GM21528 (cell line): Measurements from ENCODE around the gene KDM6B.
"Not testable (repeated sequence)": the region's sequence is repeated elsewhere in the genome, so short reads cannot be mapped to it uniquely, and the experiment has no call there.

ENCODE experiments used
- ATAC-seq: cut with Tn5 transposase; IDR thresholded peaks from one replicate; pipeline ENCODE4 v1.9.1; 2021; ENCODE audit warnings: mild to moderate bottlenecking, moderate library complexity; ENCODE audit not compliant: unreplicated experiment, low FRiP score

KDM6B gene, protein sequence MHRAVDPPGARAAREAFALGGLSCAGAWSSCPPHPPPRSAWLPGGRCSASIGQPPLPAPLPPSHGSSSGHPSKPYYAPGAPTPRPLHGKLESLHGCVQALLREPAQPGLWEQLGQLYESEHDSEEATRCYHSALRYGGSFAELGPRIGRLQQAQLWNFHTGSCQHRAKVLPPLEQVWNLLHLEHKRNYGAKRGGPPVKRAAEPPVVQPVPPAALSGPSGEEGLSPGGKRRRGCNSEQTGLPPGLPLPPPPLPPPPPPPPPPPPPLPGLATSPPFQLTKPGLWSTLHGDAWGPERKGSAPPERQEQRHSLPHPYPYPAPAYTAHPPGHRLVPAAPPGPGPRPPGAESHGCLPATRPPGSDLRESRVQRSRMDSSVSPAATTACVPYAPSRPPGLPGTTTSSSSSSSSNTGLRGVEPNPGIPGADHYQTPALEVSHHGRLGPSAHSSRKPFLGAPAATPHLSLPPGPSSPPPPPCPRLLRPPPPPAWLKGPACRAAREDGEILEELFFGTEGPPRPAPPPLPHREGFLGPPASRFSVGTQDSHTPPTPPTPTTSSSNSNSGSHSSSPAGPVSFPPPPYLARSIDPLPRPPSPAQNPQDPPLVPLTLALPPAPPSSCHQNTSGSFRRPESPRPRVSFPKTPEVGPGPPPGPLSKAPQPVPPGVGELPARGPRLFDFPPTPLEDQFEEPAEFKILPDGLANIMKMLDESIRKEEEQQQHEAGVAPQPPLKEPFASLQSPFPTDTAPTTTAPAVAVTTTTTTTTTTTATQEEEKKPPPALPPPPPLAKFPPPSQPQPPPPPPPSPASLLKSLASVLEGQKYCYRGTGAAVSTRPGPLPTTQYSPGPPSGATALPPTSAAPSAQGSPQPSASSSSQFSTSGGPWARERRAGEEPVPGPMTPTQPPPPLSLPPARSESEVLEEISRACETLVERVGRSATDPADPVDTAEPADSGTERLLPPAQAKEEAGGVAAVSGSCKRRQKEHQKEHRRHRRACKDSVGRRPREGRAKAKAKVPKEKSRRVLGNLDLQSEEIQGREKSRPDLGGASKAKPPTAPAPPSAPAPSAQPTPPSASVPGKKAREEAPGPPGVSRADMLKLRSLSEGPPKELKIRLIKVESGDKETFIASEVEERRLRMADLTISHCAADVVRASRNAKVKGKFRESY (N-terminal part only)

DNA sequence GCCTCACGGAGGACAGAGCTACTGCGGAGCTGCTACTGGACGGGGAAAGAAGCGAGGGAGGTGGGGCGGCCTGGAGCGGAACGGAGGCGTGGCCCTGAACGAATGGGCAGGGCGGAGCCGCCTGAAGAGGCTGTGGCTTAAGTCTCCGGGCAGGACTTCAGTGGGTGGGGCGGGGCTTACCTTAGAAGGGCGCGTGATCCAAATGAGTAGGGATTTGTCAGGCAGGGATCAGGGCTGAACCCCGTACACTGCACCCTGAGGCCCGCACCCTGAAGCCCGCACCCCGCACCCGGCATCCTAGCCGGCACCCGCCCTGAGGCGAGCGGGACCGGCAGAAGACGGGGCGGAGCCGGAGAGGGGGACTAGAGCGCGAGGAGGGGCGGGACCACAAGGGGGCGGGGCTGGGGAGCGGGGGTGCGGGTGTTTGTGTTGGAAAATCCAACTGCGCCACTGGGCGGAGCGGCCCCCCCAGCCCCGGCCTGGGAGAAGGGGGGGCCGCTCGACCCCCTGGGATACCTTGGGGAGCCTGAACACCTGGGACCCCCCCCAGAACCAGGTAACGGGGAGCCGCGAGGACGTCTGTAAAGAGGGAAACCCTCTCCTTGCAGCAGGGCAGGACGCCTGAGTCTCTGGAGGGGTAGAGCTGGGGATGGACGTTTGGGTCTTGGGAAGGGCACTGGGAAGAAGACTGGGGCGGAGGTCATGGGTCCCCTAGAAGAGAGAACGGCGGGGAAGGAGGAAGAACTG lies at the start of gene KDM6B:
TSS of gene KDM6B (plus strand) at position 423 of the 747 bp plus-strand sequence. CDS start 11,338 bp downstream, outside the sequence.
- peak; percentile 41 for ATAC-seq

DNA sequence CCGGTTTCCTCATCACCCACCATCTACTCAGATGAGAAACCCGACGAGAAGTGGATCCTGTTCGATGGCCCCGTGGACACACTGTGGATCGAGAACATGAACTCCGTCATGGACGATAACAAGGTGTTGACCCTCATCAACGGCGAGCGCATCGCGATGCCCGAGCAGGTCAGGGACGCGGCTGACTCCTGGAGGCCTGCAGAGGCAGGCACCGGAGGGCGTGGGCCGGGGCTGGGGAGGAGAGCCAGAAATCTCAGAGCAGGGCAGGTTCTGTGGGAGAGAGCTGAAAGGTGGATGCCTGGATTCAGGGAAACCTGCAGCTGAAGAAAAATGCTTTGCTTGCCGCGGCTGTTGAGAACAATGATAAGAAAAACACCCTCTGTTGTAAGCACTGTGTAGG lies 47.2 kb upstream of the KDM6B start:
- no peak for ATAC-seq

DNA sequence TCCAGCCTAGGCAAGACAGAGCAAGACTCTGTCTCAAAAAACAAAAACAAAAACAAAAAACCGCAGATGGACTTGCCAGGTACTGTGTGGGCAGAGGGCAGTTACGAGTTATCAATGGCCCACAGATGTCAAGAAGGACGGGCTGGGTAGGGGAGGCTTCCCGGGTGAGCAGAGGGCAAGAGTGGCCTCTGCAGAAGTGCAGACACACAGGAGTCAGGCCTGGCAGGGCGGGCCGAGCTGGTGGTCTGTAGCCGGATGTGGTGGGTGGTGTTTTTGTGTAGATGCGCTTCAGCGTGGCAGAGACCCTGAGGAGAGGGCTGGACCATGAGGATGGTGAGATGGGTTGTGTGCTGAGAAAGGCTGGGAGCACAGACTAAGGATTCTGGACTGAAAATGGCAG lies 44.9 kb upstream of the KDM6B start:
- no peak for ATAC-seq

DNA sequence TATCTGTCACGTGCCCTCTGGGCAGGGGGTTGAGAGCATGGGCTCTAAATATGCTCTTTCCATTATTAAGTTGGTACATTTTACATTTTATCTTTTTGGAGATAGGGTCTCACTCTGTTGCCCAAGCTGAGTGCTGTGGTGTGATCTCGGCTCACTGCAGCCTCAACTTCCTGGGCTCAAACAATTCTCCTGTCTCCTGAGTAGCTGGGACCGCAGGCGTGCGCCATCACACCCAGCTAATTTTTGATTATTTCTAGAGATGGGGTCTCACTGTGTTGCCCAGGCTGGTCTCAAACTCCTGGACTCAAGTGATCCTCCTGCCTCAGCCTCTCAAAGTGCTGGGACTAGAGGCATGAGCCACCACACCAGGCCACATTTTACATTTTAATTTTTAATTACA lies 43.9 kb upstream of the KDM6B start:
- ATAC-seq = no peak

DNA sequence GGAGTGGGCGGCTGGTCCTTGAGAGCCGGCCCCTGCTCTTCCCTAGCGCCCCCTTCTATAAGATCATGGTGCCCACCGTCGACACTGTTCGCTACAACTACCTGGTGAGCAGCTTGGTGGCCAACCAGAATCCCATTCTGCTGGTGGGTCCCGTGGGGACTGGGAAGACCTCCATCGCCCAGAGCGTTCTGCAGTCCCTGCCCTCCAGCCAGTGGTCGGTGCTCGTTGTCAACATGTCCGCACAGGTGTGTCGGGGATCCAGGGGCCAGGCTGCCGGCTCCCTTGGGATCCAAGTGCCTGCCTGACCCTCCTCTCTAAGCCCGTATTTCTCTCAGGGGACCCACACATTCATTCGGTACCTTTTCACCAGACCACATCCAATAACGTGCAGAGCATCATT lies 41.4 kb upstream of the KDM6B start:
- no peak for ATAC-seq

DNA sequence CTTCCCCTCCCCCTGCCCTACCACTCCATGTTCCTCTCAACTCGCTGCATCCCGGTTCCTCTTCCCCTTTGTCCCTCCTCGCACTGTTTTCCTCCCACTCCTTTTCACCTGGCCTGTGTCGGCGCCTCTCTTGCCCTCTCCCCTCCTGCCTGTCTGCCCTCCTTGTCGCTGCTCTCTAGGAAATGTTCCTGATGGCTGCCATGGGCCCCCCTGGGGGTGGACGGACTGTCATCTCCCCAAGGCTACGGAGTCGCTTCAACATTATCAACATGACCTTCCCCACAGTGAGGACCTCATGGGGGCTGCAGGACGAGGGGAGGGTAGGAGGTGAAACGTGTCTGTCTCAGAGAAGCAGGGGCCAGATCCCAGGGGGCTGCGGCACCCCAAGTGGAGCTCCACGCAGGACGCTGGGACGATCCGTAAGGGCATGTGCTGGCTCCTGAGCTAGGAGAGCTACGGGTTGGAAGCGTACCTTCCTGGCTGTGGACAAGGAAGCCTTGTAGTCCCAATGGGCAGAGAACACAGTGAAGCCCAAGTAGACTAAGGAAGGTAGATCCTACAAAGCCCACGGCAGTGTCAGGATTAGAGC lies 39.8 kb upstream of the KDM6B start:
- ATAC-seq = no peak

DNA sequence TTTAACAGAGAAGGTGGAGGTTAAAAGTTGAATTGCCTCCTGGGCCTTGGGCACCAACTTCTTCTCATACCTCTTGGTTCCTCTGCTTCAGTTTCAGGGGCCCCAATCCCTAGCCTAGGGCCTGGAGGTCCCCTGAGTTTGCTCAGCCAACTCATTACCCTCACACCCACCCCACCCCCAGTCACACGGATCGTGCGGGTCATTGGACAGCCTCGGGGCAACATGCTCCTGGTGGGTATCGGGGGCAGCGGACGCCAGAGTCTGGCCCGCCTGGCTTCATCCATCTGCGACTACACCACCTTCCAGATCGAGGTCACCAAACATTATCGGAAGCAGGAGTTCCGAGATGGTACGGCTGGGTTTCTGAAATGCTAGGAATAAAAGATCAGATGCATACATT lies 36.0 kb upstream of the KDM6B start:
- ATAC-seq = no peak

DNA sequence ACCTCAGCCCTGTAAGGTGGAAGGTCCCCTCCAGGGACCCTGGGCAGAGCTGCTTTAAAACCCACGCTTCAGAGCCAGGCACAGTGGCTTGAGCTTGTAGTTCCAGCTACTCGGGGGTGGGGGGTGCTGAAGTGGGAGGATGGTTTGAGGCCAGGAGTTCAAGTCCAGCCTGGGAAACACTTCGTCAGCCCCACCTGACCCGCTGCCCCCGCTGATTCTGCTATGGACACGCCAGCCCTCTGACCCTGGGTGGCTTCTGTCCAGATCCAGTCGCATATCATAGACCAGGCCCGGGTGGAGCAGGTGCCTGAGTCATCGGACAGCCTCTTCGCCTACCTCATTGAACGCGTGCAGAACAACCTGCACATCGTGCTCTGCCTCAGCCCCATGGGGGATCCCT lies 35.2 kb upstream of the KDM6B start:
- ATAC-seq = no peak

DNA sequence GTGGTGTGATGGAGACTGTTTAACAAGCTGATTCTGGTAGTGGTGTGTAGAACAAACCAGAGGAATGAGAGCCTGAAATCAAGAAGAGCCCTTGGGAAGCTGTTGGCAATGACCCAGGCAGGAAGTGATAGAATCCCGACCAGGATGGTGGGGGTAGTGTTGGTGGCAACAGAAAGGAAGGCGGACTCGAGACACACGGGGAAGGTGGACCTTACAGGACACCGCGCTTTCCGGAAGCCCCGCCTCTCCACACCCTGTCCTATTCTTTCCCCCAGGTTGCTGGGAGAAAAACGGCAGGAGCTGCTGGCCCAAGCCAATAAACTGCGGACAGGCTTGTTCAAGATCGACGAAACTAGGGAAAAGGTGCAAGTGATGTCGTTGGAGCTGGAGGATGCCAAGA lies 30.0 kb upstream of the KDM6B start:
- no peak for ATAC-seq

DNA sequence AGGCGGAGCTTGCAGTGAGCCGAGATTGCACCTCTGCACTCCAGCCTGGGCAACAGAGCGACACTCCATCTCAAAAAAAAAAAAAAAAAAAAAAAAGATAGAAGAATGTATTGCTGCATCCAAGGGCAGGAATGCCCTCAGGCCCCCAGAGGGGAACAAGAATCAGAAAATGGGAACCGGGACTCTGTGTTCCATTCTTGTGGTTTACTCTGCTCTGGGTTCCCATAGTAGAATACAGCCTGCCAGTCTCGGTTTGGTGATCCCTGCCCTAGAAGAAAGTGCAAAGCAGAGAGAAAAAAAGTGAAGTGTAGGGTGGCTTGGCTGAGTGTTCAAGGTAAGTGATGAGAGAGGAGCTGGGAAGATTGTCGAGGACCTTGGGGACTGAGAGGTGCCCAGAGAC lies 27.4 kb upstream of the KDM6B start:
- ATAC-seq = no peak

DNA sequence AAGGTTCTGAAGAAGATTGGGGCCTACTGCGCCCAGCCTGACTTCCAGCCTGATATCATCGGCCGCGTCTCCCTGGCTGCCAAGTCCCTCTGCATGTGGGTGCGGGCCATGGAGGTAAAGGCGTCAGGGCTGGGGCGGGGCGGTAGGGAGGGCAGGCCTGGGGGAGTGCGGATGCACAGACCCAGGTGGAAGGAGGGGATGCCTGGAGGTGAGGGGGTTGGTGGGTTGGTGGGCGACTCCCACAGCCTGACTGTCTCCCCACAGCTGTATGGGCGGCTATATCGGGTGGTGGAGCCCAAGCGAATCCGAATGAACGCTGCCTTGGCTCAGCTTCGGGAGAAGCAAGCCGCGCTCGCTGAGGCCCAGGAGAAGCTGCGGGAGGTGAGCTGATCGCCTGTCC lies 26.8 kb upstream of the KDM6B start:
- ATAC-seq = no peak

DNA sequence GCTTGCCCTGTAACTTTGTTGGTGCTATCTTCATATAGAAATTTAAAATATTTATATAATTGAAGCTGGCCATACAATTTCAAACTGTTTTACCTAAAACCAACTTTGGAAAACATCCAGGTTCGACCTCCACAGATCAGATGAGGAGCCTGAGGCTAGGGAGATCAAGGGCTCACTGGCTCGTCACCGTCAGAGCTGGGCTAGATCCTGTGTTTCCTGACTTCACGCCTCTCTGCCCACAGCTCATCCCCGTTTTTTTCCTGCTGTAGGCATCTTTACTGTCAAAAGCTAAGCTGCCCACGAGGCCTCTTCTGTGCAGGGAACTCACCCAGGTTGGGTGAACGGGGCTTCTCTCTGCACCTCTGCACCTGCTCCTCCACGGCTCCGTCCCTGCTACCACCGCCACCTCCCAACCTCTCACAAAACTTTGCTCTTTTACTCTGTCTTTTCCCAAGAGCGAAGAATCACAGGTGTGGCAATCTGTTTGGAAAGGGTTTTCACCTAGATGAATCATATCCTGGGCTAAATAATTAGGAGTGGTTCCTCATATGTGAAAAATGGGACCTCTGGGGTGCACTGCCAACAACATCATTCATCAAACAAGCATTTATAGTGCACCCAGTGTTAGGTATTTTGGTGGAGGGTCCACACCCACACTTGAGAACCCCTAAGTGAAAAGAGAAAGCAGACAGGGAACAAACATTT lies 24.8 kb upstream of the KDM6B start:
- no peak for ATAC-seq

DNA sequence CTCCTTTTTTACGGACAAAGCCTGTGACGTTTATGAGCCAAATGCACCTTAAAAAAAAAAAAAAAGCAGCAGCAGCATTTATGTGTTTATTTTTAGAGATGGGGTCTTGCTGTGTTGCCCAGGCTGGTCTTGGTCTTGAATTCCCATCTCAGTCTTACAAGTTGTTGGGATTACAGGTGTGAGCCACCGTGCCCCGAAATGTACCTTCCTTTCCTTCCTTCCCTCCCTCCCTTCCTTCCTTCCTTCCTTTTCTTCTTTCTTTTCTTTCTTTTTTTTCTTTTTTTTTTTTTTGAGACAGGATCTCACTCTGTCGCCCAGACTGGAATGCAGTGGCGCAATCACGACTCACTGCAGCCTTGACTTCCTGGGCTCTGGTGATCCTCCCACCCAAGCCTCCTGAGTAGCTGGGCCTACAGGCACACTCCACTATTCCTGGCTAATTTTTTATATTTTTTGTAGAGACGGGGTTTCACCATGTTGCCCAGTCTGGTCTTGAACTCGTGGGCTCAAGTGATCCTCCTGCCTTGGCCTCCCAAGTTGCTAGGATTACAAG lies 24.1 kb upstream of the KDM6B start:
- not testable (repeated sequence) for ATAC-seq

DNA sequence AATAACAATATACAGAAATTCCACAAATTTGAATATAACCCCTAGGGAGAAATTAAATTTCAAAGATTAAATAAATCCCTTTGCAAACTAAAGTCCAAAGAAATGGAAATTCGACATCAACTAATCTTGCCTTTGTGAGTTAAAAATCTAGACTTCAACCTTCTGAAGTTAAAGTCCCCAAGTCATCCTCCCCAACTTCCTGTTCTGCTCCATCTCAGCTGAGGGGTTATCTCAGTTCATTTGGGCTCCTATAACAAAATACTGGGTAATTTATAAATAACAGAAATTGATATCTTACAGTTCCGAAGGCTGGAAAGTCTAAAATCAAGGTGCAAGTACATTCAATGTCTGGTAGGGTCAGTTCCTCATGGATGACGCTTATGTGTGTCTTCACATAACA lies 22.8 kb upstream of the KDM6B start:
- ATAC-seq = no peak

DNA sequence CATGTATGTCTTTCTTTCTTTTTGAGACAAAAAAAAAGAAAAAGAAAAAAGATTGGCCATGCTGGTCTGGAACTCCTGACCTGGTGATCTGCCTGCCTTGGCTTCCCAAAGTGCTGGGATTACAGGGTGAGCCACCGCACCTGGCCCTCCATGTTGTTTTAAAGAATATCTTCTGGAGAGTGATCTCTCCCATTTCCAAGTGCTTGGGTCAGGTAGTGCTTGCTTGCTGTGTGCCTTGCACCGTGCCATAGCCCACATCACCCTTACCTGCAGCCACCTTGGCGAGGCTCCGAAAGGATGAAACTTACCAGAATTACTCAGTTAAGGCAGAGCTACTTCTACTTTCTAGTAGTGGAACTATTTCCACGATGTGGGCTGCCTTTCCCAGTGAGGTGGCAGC lies 19.0 kb upstream of the KDM6B start:
- ATAC-seq = no peak

DNA sequence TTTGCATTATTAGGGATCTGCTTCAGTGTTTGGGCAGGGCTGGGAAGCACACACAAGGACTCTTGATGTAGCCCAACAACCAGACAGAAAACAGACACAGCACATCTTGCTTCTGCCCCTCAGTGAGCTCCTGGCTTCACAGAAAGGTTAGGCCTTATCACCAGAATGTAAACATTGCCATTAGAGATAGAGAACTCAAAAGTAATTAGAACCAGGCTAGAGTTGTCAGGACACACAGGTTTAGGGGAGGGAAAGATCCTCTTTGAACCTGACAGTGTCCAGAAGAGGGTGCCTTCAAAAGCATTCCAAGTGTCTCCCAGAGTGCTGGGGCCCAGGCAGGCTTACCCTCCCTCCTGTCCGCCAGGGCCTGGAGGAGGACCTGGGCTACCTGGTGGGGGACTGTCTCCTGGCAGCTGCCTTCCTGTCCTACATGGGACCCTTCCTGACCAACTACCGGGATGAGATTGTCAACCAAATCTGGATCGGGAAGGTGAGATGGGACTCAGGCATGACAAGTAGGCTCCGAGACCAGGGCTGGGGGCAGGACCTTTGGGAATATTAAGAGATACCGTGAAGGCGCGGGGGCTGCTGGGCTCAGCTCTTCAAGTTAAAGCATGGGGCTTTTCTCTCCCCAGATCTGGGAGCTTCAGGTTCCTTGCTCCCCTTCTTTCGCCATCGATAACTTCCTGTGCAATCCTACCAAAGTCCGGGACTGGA lies 16.9 kb upstream of the KDM6B start:
- no peak for ATAC-seq

DNA sequence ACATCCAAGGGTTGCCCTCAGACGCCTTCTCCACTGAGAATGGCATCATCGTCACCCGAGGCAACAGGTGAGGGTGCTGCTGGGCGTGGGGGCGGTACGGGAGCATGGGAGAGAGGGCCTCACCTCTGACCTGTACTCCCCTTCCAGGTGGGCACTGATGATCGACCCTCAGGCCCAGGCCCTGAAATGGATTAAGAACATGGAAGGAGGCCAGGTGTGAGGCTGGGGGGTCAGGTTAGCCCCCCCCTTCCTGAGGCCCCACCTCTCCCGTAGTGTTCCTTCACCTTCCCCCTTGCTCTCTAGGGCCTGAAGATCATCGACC lies 16.4 kb upstream of the KDM6B start:
- no peak for ATAC-seq

DNA sequence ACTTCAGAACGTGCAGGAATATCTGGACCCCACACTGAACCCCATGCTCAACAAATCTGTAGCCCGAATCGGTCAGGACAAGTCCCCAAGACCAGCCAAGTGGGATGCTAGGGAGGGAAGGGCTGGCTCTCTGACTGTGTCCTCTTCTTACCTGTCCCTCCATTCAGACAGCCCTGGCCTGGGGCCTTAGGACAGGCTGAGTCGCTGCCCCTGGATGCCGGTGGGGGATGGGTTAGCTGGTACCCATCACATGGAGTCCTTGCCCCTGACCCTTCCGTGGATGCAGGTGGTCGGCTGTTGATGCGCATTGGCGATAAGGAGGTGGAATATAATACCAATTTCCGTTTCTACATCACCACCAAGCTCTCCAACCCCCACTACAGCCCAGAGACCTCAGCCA lies 16.0 kb upstream of the KDM6B start:
- ATAC-seq = no peak
